ENCODE data around the gene RELN. TPM values are rescaled to one million over a fixed set of nuclear protein-coding genes. Genes with fewer than 3 reads are reported as not detected.

The RELN gene
- total RNA-seq, 1 experiment from 2014 or later, result 0.02 TPM

GRCh38 chr7:103866919-103867318 lies 122.5 kb downstream of the RELN start:
- Histone ChIP-seq H3K18ac (ENCODE audit: insufficient read length, low read depth, low read length) (no peak overlapping the region), H2AK5ac (ENCODE audit: insufficient read length, low read length) (no peak overlapping the region), H2BK20ac (ENCODE audit: low read depth, low read length, poor library complexity, severe bottlenecking) (no peak overlapping the region), H2BK15ac (ENCODE audit: low read depth, low read length) (no peak overlapping the region), H4K91ac (ENCODE audit: insufficient read length, low read depth, low read length) (no peak overlapping the region), H4K5ac (ENCODE audit: insufficient read length, low read depth, low read length) (no peak overlapping the region), H3K9ac (ENCODE audit: extremely low read depth, insufficient read length, low read length) (no peak overlapping the region), H3K4me2 (ENCODE audit: insufficient read depth, insufficient read length, low read length) (no peak overlapping the region), H2BK5ac (ENCODE audit: insufficient read length, low read length) (no peak overlapping the region), H3K27ac (ENCODE audit: insufficient read length, low read depth, low read length) (no peak overlapping the region), H3T11ph (ENCODE audit: low read length) (no peak overlapping the region), H3K79me1 (ENCODE audit: insufficient read depth, low read depth, low read length, poor library complexity, severe bottlenecking) (no peaks in the 10 kb centered on the region), H3K9me3 (ENCODE audit: control insufficient read depth, low read depth, low read length) (no peaks in the 10 kb centered on the region), H3K79me2 (ENCODE audit: insufficient read depth, low read length) (no peaks in the 10 kb centered on the region), H3K4me1 (ENCODE audit: insufficient read depth, low read length) (no peaks in the 10 kb centered on the region), H2BK120ac (ENCODE audit: low read depth, low read length, poor library complexity, severe bottlenecking) (no peak overlapping the region), H2AFZ (ENCODE audit: low read length) (no peak overlapping the region), H3K56ac (ENCODE audit: insufficient read length, low read depth, low read length) (no peak overlapping the region), H4K20me1 (ENCODE audit: control insufficient read depth, insufficient read depth, insufficient read length) (no peaks in the 10 kb centered on the region), H3K4ac (ENCODE audit: low read depth, low read length) (no peak overlapping the region), H3K14ac (ENCODE audit: insufficient read depth, low read length) (no peak overlapping the region), H3K23me2 (ENCODE audit: insufficient read length, low read depth, low read length, poor library complexity, severe bottlenecking) (no peaks in the 10 kb centered on the region), H4K8ac (replicated peaks; ENCODE audit: insufficient read length, low read depth, low read length) (no peak overlapping the region), H2BK12ac (ENCODE audit: insufficient read length, low read depth, low read length) (no peak overlapping the region), H3K27me3 (ENCODE audit: insufficient read depth, low read length) (no peaks in the 10 kb centered on the region), H3K23ac (ENCODE audit: insufficient read length, low read depth, low read length) (no peak overlapping the region)
- DNase-seq, result no peak
- TF ChIP-seq, protein P1, sequence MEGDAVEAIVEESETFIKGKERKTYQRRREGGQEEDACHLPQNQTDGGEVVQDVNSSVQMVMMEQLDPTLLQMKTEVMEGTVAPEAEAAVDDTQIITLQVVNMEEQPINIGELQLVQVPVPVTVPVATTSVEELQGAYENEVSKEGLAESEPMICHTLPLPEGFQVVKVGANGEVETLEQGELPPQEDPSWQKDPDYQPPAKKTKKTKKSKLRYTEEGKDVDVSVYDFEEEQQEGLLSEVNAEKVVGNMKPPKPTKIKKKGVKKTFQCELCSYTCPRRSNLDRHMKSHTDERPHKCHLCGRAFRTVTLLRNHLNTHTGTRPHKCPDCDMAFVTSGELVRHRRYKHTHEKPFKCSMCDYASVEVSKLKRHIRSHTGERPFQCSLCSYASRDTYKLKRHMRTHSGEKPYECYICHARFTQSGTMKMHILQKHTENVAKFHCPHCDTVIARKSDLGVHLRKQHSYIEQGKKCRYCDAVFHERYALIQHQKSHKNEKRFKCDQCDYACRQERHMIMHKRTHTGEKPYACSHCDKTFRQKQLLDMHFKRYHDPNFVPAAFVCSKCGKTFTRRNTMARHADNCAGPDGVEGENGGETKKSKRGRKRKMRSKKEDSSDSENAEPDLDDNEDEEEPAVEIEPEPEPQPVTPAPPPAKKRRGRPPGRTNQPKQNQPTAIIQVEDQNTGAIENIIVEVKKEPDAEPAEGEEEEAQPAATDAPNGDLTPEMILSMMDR (conservative IDR thresholded peaks at IDR 0.05), result no peak
- Mint-ChIP-seq H3K4me3 (no peak overlapping the region), H3K9me3 (no peaks in the 10 kb centered on the region), H3K27ac (no peak overlapping the region), H3K36me3 (ENCODE audit: insufficient read depth in 1 of 3, low read depth in 3 of 3) (no peaks in the 10 kb centered on the region), H3K4me1 (no peaks in the 10 kb centered on the region), H3K27me3 (ENCODE audit: low read depth) (no peaks in the 10 kb centered on the region; the same call in 1 of the 2 replicates)
- no CpG with 5 or more reads among the region's 4 CpGs for WGBS (ENCODE audit: extremely low coverage, insufficient read length, low lambda C conversion rate)

All from H9 (cell line).